ENCODE data around the gene BRD7.

BRD7 gene

GRCh38 chr16:50285406-50286003 lies 83.3 kb downstream of the BRD7 start:
- H3K27ac ChIP-seq = no peak overlapping the region
- H3K9me3 ChIP-seq (ENCODE audit: low read depth, low read length) = no peaks in the 10 kb centered on the region
- H3K4me3 ChIP-seq = no peak overlapping the region
- no peaks in the 10 kb centered on the region for H3K36me3 ChIP-seq (ENCODE audit: insufficient read depth, low read length)
- DNase-seq (ENCODE audit: low read depth, low spot score) = no peak
- TF ChIP-seq POLR2AphosphoS5 (IDR thresholded peaks at IDR 0.05; ENCODE audit: borderline replicate concordance, low read depth, low read length) = no peak
- TF ChIP-seq FOXP2 (optimal IDR thresholded peaks at IDR 0.05; ENCODE audit: control extremely low read depth, extremely low read length, insufficient read depth) = no peak
- TF ChIP-seq EZH2 (IDR thresholded peaks at IDR 0.05) = no peak
- H3K9ac ChIP-seq (ENCODE audit: insufficient read length) = no peak overlapping the region

DNA sequence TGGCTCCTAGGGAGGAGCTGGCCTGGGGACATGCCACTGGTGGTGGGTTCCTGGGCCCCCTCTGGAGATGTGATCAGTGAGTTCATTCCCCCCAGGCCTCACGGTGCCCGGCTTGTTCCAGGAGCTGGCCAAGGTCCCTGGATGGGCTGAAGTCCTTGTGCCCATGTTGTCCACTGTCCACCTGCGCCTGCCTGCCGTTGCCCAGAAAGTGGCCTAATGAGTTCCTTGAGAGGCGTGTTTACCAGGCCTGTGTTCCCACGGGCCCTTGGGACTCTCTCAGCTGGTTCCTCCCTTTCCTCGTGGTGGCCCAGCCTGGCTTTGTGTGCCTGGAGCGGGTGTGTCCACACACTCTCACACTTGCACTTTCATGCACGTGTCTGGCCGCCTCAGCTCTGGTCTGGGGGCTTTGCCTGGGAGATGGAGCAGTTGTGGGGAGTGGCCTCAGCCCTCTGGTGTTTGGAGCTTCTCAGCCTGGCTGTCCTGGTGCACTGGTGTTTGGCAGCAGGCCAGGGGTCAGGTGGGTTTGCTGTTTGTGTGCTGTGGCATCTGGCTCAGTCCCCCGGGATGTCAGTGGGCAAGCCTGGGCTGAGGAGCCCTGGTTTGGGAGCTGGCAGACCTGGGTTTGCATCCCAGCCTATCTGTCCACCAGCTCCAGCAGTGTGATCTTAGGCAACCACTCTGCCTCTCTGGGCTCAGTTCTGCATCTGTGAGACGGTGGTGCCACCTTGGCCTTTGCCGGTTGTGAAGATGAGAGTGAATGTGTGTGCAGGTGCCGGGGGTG lies 84.5 kb downstream of the BRD7 start:
- H3K27ac ChIP-seq = no peak overlapping the region

GRCh38 chr16:50282955-50283631 lies 85.7 kb downstream of the BRD7 start:
- no peak for DNase-seq (ENCODE audit: low read depth, low spot score)
- H3K27ac ChIP-seq = no peak overlapping the region
- H3K4me3 ChIP-seq = no peak overlapping the region
- TF ChIP-seq EZH2 (IDR thresholded peaks at IDR 0.05) (no peak), POLR2AphosphoS5 (IDR thresholded peaks at IDR 0.05; ENCODE audit: borderline replicate concordance, low read depth, low read length) (no peak), FOXP2 (optimal IDR thresholded peaks at IDR 0.05; ENCODE audit: control extremely low read depth, extremely low read length, insufficient read depth) (no peak)
- no peaks in the 10 kb centered on the region for H3K36me3 ChIP-seq (ENCODE audit: insufficient read depth, low read length)
- no peaks in the 10 kb centered on the region for H3K9me3 ChIP-seq (ENCODE audit: low read depth, low read length)
- H3K9ac ChIP-seq (ENCODE audit: insufficient read length) = no peak overlapping the region

More for the DNA sequence above, 84.5 kb downstream of the BRD7 start:
- TF ChIP-seq POLR2AphosphoS5 (IDR thresholded peaks at IDR 0.05; ENCODE audit: borderline replicate concordance, low read depth, low read length) = no peak
- TF ChIP-seq EZH2 (IDR thresholded peaks at IDR 0.05) = no peak
- no peak for TF ChIP-seq FOXP2 (optimal IDR thresholded peaks at IDR 0.05; ENCODE audit: control extremely low read depth, extremely low read length, insufficient read depth)
- H3K9me3 ChIP-seq (ENCODE audit: low read depth, low read length) = no peaks in the 10 kb centered on the region
- DNase-seq (ENCODE audit: low read depth, low spot score) = no peak
- H3K4me3 ChIP-seq = no peak overlapping the region
- H3K36me3 ChIP-seq (ENCODE audit: insufficient read depth, low read length) = no peaks in the 10 kb centered on the region
- H3K9ac ChIP-seq (ENCODE audit: insufficient read length) = no peak overlapping the region

GRCh38 chr16:50282010-50282538 lies 86.7 kb downstream of the BRD7 start:
- no peak overlapping the region for H3K4me3 ChIP-seq
- no peak overlapping the region for H3K27ac ChIP-seq
- TF ChIP-seq EZH2 (IDR thresholded peaks at IDR 0.05) (no peak), POLR2AphosphoS5 (IDR thresholded peaks at IDR 0.05; ENCODE audit: borderline replicate concordance, low read depth, low read length) (no peak), FOXP2 (optimal IDR thresholded peaks at IDR 0.05; ENCODE audit: control extremely low read depth, extremely low read length, insufficient read depth) (no peak)
- no peaks in the 10 kb centered on the region for H3K9me3 ChIP-seq (ENCODE audit: low read depth, low read length)
- H3K9ac ChIP-seq (ENCODE audit: insufficient read length) = no peak overlapping the region
- no peaks in the 10 kb centered on the region for H3K36me3 ChIP-seq (ENCODE audit: insufficient read depth, low read length)
- DNase-seq (ENCODE audit: low read depth, low spot score) = no peak

DNA sequence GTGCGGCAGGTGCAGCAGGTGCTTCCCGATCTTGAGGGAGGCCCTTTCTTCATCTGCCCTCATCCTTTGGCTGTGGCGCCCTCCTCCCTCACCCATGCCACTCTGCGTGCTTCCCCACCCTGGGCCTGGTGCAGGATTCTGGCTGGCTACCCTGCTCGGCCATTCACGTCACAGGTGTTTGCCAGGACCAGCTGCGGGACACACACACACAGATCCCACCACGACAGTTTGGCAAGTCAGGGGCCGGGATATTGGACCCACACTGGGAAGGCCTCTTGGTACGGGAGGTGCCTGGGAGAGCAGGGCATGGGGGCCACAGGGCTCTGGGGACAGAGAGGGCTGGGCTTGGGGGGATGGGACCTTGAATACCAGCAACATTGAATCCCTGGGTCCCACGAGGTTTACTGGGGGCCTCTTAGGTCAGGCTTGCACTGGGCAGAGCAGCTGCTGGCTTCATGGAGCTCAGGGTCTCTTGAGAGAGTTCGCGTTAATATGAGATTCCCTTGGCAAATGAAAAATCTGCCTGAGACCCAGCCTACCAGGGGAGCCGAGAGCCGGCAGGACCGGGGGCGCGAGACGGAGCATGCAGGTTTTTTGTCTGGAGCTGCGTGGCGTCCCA lies 87.3 kb downstream of the BRD7 start:
- H3K27ac ChIP-seq = no peak overlapping the region
- H3K36me3 ChIP-seq (ENCODE audit: insufficient read depth, low read length) = no peaks in the 10 kb centered on the region
- H3K9me3 ChIP-seq (ENCODE audit: low read depth, low read length) = no peaks in the 10 kb centered on the region
- H3K9ac ChIP-seq (ENCODE audit: insufficient read length) = no peak overlapping the region
- H3K4me3 ChIP-seq = no peak overlapping the region
- TF ChIP-seq EZH2 (IDR thresholded peaks at IDR 0.05) (no peak), POLR2AphosphoS5 (IDR thresholded peaks at IDR 0.05; ENCODE audit: borderline replicate concordance, low read depth, low read length) (no peak), FOXP2 (optimal IDR thresholded peaks at IDR 0.05; ENCODE audit: control extremely low read depth, extremely low read length, insufficient read depth) (no peak)
- no peak for DNase-seq (ENCODE audit: low read depth, low spot score)

DNA sequence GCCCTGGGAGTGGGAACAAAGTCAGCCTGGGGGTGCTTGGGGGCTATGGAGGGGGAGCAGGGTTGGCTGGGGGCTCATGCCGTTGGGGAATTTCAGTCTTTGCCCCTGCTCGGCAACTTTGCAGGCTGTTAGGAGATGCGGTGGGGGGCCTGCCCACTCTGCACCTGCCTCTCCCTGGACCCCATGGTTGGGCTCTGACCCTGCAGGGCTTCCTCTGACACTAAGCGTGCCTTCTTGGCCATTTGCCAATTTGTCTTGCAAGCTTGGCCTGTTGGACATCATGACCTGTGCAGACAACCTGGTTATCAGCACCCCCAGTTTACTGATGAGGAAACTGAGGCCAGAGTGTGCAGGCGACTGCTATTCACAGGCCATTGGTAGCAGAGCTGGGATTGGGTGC lies 87.9 kb downstream of the BRD7 start:
- no peak for TF ChIP-seq EZH2 (IDR thresholded peaks at IDR 0.05)
- no peak for TF ChIP-seq POLR2AphosphoS5 (IDR thresholded peaks at IDR 0.05; ENCODE audit: borderline replicate concordance, low read depth, low read length)
- TF ChIP-seq FOXP2 (optimal IDR thresholded peaks at IDR 0.05; ENCODE audit: control extremely low read depth, extremely low read length, insufficient read depth) = no peak
- no peak for DNase-seq (ENCODE audit: low read depth, low spot score)
- no peak overlapping the region for H3K9ac ChIP-seq (ENCODE audit: insufficient read length)

DNA sequence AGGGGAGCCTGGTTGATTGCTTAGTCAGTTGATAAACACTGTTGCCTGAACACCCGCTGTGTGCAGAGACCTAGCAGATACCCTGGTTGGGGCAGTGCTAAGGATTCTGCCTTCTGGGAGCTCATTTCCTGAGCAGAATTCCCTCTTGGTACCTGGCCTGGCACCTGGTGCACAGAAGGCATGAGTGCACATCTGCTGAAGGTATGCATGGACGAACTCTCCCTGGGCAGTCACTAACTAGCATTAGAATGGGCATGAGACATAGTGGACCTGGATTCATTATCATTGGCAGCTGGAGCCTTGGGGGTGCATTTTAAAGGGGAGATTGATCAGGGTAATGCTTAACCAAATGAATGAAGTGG lies 89.3 kb downstream of the BRD7 start:
- Histone ChIP-seq H3K36me3 (ENCODE audit: insufficient read depth, low read length) (no peaks in the 10 kb centered on the region), H3K27ac (no peak overlapping the region), H3K9ac (ENCODE audit: insufficient read length) (no peak overlapping the region), H3K4me3 (no peak overlapping the region), H3K9me3 (ENCODE audit: low read depth, low read length) (no peaks in the 10 kb centered on the region)
- TF ChIP-seq POLR2AphosphoS5 (IDR thresholded peaks at IDR 0.05; ENCODE audit: borderline replicate concordance, low read depth, low read length) (no peak), FOXP2 (optimal IDR thresholded peaks at IDR 0.05; ENCODE audit: control extremely low read depth, extremely low read length, insufficient read depth) (no peak), EZH2 (IDR thresholded peaks at IDR 0.05) (no peak)
- DNase-seq (ENCODE audit: low read depth, low spot score) = no peak

More for the DNA sequence above, 87.9 kb downstream of the BRD7 start:
- no peaks in the 10 kb centered on the region for H3K9me3 ChIP-seq (ENCODE audit: low read depth, low read length)
- no peak overlapping the region for H3K27ac ChIP-seq
- H3K4me3 ChIP-seq = no peak overlapping the region
- no peaks in the 10 kb centered on the region for H3K36me3 ChIP-seq (ENCODE audit: insufficient read depth, low read length)

DNA sequence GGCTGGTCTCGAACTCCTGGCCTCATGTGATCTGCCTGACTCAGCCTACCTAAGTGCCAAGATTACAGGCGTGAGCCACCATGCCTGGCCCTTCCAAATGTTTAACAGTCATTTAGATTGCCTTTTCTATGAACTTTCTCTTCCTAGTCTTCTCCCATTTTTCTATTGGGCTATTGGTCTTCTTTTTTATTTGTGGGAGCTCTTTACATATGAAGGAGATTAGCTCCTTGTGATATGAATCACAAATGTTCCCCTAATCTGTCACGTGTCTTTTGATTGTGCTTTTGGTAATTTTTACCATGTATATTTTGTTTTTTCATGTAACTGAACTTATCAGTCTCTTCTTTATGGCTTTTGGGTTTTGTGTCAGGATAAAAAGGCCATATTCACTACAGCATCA lies 90.5 kb downstream of the BRD7 start:
- Histone ChIP-seq H3K4me3 (no peak overlapping the region), H3K9me3 (ENCODE audit: low read depth, low read length) (no peaks in the 10 kb centered on the region), H3K9ac (ENCODE audit: insufficient read length) (no peak overlapping the region), H3K36me3 (ENCODE audit: insufficient read depth, low read length) (no peaks in the 10 kb centered on the region), H3K27ac (no peak overlapping the region)
- no peak for DNase-seq (ENCODE audit: low read depth, low spot score)
- no peak for TF ChIP-seq FOXP2 (optimal IDR thresholded peaks at IDR 0.05; ENCODE audit: control extremely low read depth, extremely low read length, insufficient read depth)
- TF ChIP-seq EZH2 (IDR thresholded peaks at IDR 0.05) = no peak
- no peak for TF ChIP-seq POLR2AphosphoS5 (IDR thresholded peaks at IDR 0.05; ENCODE audit: borderline replicate concordance, low read depth, low read length)
